Pulmonary artery endothelial cell (primary cell): ENCODE data around the gene EIF3A. TPM values are rescaled to one million over a fixed set of nuclear protein-coding genes. Genes with fewer than 3 reads are reported as not detected.
"Not testable (repeated sequence)": the region's sequence is repeated elsewhere in the genome, so short reads cannot be mapped to it uniquely, and the experiment has no call there.

Source experiments
- DNase-seq: peaks from one replicate; pipeline ENCODE4 v3.0.0-alpha.2; 2011; ENCODE audit warnings: low read depth, low spot score
- total RNA-seq: library from RNA; depleted of rRNA; stranded (reverse); fragments of >200 nt; gene quantifications from 2 replicates; pipeline ENCODE4 v1.2.3, GENCODE V29; 2014

Gene EIF3A
- total RNA-seq, 1 donor from 2014 or later: 121 TPM

GRCh38 chr10:119055472-119055871, 25.1 kb downstream of the EIF3A start:
- no peak for DNase-seq

- no peak for DNase-seq
Observed at GRCh38 chr10:119051775-119052174, 28.8 kb downstream of the EIF3A start.

GRCh38 chr10:119049777-119050176, 30.8 kb downstream of the EIF3A start:
- no peak for DNase-seq

GRCh38 chr10:119049361-119049760, 31.3 kb downstream of the EIF3A start:
- DNase-seq: no peak

- no peak for DNase-seq
Observed at GRCh38 chr10:119045561-119045960, 35.1 kb downstream of the EIF3A start.

GRCh38 chr10:119042169-119042568, 38.4 kb downstream of the EIF3A start:
- no peak for DNase-seq

GRCh38 chr10:119041326-119041725, 39.3 kb downstream of the EIF3A start:
- DNase-seq: no peak

GRCh38 chr10:119039161-119039560, 41.5 kb downstream of the EIF3A start:
- DNase-seq: no peak

- no peak for DNase-seq
Observed at GRCh38 chr10:119031496-119032059, 49.0 kb downstream of the EIF3A start.

GRCh38 chr10:119030421-119031250, 50.0 kb downstream of the EIF3A start:
- DNase-seq: no peak

GRCh38 chr10:119029613-119030420, 50.8 kb downstream of the EIF3A start, which contains the start of gene NANOS1:
TSS of gene NANOS1 (plus strand) at chr10:119029714. CDS start at chr10:119029802, 88 bp downstream.
- DNase-seq: no peak

- peak; percentile 60 for DNase-seq
Observed at GRCh38 chr10:119028900-119029612, 51.6 kb downstream of the EIF3A start.

- DNase-seq: not testable (repeated sequence)
Observed at GRCh38 chr10:119028445-119028899, 52.1 kb downstream of the EIF3A start.

- no peak for DNase-seq
Observed at GRCh38 chr10:119026301-119027110, 54.1 kb downstream of the EIF3A start.

GRCh38 chr10:119025776-119026175, 54.8 kb downstream of the EIF3A start:
- no peak for DNase-seq

- DNase-seq: no peak
Observed at GRCh38 chr10:119025336-119025735, 55.3 kb downstream of the EIF3A start.

- no peak for DNase-seq
Observed at GRCh38 chr10:119024882-119025281, 55.7 kb downstream of the EIF3A start.

- no peak for DNase-seq
Observed at GRCh38 chr10:119023553-119023868, 57.1 kb downstream of the EIF3A start.

GRCh38 chr10:119022846-119023552, 57.6 kb downstream of the EIF3A start:
- no peak for DNase-seq

GRCh38 chr10:119020627-119020946, 60.0 kb downstream of the EIF3A start:
- no peak for DNase-seq
